Kasumi-1 (cell line): Measurements from ENCODE around the gene TRIM72.
A peak's percentile ranks its signal among the peaks of the same experiment; 100 is the strongest.
"Not testable (repeated sequence)": the region's sequence is repeated elsewhere in the genome, so short reads cannot be mapped to it uniquely, and the experiment has no call there.

Experiments used
- DNase-seq, 2 experiments: peaks; one replicate each; lab custom pipeline; 2025; lab: John Stamatoyannopoulos, UW

TRIM72 gene

GRCh38 chr16:31256466-31256865 lies 42.5 kb downstream of the TRIM72 start:
- no peak for DNase-seq

- DNase-seq: no peak
These were observed 44.4 kb downstream of the TRIM72 start for GRCh38 chr16:31258366-31258765.

- DNase-seq: peak in 1 of 2 experiments; percentile 13
These were observed 46.4 kb downstream of the TRIM72 start for GRCh38 chr16:31260136-31260931.

DNA sequence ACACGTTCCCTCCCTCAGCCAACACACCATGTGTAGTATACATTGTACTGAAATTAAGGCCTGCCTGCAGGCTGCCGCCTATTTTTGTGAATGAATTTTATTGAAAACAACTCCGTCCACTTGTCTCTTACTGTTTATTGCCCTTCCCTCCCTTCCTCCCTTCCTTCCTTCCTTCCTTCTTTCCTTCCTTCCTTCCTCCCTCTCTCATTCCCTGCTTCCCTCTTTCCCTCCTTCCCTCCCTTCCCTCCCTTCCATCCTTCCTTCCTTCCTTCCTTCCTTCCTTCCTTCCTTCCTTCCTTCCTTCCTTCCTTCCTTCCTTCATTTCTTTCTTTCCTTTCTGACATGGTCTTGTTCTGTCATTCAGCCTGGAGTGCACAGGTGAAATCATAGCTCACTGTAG lies 48.2 kb downstream of the TRIM72 start:
- DNase-seq: no peak

DNA sequence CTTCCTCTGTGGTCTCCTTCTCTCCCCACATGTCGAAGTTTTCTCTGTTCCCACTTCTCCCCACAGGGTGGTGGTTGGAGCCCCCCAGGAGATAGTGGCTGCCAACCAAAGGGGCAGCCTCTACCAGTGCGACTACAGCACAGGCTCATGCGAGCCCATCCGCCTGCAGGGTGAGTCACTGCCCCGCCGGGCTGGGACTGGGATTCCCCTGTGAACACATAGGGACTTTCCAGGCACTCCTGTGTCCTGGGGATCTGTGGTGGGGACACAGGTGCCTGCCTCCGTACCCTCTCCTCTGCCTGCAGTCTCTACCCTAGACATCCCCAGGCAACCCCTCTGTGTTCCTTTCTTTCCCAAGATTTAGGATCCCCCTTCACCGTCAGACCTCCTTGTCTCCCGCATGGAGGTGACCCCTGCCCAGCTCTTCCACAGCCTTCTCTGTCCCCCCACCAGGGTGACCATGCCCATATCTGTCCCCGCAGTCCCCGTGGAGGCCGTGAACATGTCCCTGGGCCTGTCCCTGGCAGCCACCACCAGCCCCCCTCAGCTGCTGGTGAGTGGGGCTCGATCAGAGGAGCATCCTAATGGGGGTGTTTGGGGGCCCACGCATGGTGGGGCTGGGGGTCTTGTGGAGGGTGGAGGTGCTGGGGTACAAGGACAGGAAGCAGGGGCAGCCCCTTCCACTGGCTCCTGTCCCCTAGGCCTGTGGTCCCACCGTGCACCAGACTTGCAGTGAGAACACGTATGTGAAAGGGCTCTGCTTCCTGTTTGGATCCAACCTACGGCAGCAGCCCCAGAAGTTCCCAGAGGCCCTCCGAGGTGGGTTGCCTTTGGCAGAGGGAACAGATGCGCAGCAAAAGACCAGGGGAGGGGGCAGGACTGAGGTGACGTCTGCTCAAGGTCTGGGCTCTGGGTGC lies 51.7 kb downstream of the TRIM72 start:
- peak; percentile 4 to 34 for DNase-seq

DNA sequence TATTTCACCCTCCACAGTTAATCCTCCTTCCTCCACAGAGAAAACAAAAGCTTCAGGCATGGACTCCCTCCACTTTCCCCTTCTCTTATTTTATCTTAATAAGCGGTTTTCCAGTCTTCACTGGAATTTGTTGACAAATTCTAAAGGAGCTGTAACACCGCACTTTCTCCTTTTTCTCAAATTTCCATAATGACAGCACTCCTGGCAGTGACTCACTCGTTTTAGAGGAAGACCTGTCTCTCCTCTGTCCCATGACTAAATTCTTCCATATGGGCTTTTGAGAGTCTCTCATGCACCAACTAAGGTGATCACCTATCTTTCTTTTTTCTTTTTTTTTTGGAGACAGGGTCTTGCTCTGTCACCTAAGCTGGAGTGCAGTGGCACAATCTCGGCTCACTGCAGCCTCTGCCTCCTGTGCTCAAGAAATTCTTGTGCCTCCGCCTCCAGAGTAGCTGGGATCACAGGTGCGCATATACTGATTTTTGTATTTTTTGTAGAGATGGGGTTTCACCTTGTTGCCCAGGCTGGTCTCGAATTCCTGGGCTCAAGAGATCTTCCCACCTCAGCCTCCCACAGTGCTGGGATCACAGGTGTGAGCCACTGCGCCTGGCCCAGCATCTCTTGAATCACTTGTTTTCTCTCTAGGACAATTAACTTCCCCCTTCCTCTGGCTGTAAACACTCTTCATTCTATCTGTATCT lies 53.6 kb downstream of the TRIM72 start:
- DNase-seq: no peak

GRCh38 chr16:31268033-31268365 lies 54.1 kb downstream of the TRIM72 start:
- DNase-seq: no peak

DNA sequence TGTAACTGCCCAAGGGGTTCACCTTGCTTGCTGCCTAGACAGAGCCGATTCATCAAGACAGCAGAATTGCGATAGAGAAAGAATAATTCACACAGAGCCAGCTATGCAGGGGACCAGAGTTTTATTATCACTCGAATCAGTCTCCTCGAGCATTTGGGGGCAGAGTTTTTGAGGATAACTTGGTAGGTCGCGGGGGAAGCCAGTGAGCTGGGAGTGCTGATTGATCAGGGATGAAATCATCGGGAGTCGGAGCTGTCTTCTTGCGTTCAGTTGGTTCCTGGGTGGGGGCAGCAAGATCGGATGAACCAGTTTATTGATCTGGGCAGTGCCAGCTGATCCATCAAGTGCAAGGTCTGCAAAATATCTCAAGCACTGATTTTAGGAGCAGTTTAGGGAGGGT lies 55.0 kb downstream of the TRIM72 start:
- no peak for DNase-seq

DNA sequence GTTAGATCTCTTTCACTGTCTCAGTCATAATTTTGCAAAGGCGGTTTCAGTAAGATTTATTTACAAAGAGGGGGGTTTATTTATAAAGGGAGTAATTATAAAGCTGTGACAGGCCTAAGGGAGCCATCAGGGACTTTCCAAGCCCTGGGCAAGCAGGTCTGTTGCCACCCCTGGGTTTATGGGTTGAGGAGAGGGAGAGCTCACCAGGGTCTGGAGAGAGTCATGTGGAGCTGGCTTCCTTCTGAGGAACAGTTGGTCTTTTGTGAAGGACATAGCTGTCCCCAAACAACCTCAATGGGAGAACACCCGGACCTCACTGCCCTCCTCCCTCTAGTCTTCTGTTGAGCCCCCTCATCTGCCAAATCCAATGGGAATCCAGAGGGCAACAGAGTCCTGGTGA lies 55.6 kb downstream of the TRIM72 start:
- no peak for DNase-seq

DNA sequence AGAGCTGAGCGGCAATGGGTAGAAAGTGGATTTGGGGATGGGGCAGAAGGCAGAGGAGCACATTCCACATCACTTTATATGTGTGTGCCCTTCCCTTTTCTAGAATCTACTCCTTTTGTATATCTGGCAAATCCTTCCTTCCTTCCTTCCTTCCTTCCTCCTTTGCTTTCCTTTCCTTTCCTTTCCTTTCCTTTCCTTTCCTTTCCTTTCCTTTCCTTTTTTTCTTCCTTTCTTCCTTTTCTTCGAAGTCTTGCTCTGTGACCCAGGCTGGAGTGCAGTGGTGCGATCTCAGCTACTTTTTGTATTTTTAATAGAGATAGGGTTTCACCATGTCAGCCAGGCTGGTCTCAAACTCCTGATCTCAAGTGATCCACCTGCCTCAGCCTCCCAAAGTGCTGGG lies 56.1 kb downstream of the TRIM72 start:
- not testable (repeated sequence) for DNase-seq

DNA sequence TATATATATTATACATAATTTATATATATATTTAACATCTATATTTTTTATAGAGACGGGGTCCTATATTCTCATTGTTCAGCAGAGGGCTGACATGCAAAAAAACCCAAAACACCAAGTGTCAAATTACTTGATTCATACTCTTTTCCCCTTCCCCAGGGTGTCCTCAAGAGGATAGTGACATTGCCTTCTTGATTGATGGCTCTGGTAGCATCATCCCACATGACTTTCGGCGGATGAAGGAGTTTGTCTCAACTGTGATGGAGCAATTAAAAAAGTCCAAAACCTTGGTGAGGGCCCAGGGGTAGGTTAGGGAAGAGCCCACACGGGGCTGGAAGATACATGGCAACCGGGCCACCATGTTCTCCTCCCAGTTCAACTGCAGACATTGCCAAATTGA lies 56.9 kb downstream of the TRIM72 start:
- DNase-seq: no peak

DNA sequence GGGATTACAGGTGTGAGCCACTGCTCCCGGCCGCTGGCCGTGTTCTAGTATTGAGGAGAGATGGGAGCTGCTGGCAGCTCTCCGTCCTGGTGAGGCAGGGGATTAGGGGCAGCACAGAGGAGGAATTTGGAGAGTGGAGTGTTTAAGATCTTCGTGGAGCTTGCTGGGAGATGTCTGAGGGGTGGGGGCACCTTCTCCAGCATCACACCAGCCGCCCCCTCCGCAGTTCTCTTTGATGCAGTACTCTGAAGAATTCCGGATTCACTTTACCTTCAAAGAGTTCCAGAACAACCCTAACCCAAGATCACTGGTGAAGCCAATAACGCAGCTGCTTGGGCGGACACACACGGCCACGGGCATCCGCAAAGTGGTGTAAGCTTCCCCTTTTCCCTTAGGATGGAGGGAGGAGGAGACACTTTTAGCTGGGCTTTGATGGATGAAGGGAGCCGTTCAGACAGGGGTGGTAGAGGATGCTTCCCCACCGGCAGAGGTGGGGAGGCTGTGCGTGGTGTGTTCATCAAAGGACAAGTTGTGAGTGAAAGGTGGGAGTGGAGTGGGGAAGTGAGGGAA lies 57.8 kb downstream of the TRIM72 start:
- no peak for DNase-seq

DNA sequence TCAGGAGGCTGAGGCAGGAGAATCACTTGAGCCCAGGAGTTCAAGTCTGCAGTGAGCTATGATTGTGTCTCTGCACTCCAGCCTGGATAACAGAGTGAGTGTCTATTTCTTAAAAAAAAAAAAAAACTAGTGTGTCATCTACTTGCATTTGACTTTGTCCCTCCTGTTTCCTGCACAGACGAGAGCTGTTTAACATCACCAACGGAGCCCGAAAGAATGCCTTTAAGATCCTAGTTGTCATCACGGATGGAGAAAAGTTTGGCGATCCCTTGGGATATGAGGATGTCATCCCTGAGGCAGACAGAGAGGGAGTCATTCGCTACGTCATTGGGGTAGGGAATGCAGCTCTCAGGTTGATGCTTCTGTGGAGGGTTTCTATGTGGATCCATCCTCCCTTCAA lies 59.3 kb downstream of the TRIM72 start:
- DNase-seq: no peak

GRCh38 chr16:31273676-31274075 lies 59.8 kb downstream of the TRIM72 start:
- DNase-seq: no peak

DNA sequence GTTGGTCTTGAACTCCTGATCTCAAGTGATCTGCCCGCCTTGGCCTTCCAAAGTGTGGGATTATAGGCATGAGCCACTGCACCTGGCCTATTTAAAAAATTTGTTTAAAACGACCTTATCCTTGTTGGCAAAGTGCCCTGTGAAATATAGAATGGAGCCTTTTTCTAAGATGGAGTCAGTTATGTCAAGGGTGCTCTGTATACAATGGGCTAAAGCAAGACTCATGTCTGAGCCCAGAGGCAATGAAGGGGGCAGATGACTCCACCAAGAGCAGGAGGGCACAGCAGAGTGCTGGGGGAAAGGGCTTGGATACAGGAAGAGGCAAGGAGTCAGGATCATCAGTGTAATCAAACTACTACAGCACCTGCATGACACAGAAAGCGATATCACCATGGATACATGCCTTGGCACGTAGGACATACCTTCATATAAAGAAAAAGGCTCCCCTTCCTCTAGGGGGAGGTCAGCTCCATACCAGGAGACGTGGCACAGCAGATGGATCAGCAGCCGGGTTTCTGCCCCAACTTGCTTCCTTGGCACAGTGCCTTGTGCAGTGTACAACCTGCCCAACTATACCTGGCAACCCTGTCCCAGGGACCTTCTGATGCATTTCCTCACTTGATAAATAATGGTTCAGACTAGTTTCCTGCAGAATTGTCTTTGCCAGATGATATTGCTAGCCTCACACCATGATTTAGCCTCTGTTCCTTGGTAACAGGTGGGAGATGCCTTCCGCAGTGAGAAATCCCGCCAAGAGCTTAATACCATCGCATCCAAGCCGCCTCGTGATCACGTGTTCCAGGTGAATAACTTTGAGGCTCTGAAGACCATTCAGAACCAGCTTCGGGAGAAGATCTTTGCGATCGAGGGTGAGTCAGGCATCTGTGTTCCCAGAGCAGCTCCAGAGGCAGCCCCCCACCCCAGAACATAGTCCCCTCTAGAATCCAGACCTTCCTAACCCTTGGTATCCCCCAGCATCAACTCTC lies 61.2 kb downstream of the TRIM72 start:
- no peak for DNase-seq

- no peak for DNase-seq
These were observed 62.7 kb downstream of the TRIM72 start for GRCh38 chr16:31276600-31276999.

GRCh38 chr16:31277659-31278260 lies 63.8 kb downstream of the TRIM72 start:
- DNase-seq: no peak

DNA sequence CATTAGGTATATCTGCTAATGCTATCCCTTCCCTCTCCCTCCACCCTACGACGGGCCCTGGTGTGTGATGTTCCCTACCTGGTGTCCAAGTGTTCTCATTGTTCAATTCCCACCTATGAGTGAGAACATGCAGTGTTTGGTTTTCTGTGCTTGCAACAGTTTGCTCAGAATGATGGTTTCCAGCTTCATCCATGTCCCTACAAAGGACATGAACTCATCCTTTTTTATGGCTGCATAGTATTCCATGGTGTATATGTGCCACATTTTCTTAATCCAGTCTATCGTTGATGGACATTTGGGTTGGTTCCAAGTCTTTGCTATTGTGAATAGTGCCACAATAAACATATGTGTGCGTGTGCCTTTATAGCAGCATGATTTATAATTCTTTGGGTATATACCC lies 64.9 kb downstream of the TRIM72 start:
- DNase-seq: not testable (repeated sequence)
